ENCODE data around the gene KDM6B.
"Not testable (repeated sequence)": the region's sequence is repeated elsewhere in the genome, so short reads cannot be mapped to it uniquely, and the experiment has no call there.

The KDM6B gene

GRCh38 chr17:7853691-7854038 lies 19.6 kb downstream of the KDM6B start:
- no peak for DNase-seq

GRCh38 chr17:7854078-7854777 lies 20.2 kb downstream of the KDM6B start:
- no peak for DNase-seq

GRCh38 chr17:7854851-7855659 lies 21.0 kb downstream of the KDM6B start, which contains the start of gene TMEM88:
Gene TMEM88, plus strand, starts transcription at chr17:7855066. Its CDS starts 9 bp downstream, at chr17:7855075.
- DNase-seq = no peak

- no peak for DNase-seq
Measured at GRCh38 chr17:7855660-7856010, 21.6 kb downstream of the KDM6B start.

GRCh38 chr17:7856011-7856810 lies 22.2 kb downstream of the KDM6B start:
- no peak for DNase-seq

- DNase-seq = peak; percentile 97
Measured at GRCh38 chr17:7856811-7857712, 23.0 kb downstream of the KDM6B start, which contains the start of gene NAA38. Gene NAA38, minus strand, starts transcription at chr17:7857559. Its CDS starts 96 bp downstream, at chr17:7857463.

- peak; percentile 97 for DNase-seq
Measured at GRCh38 chr17:7857713-7858521, 23.9 kb downstream of the KDM6B start, which contains the start of gene CYB5D1. Gene CYB5D1, plus strand, starts transcription at chr17:7858003. Its CDS starts 132 bp downstream, at chr17:7858135.

- no peak for DNase-seq
Measured at GRCh38 chr17:7858522-7858810, 24.4 kb downstream of the KDM6B start.

- no peak for DNase-seq
Measured at GRCh38 chr17:7859028-7859427, 25.0 kb downstream of the KDM6B start.

- peak; percentile 56 for DNase-seq
Measured at GRCh38 chr17:7862692-7863437, 28.8 kb downstream of the KDM6B start.

GRCh38 chr17:7864384-7864783 lies 30.4 kb downstream of the KDM6B start:
- not testable (repeated sequence) for DNase-seq

- DNase-seq = no peak
Measured at GRCh38 chr17:7864995-7865650, 31.1 kb downstream of the KDM6B start.

- DNase-seq = no peak
Measured at GRCh38 chr17:7867881-7868329, 33.9 kb downstream of the KDM6B start.

GRCh38 chr17:7873051-7873450 lies 39.0 kb downstream of the KDM6B start:
- DNase-seq = no peak

- DNase-seq = no peak
Measured at GRCh38 chr17:7875804-7876370, 41.9 kb downstream of the KDM6B start.

GRCh38 chr17:7878234-7878633 lies 44.2 kb downstream of the KDM6B start:
- no peak for DNase-seq

GRCh38 chr17:7880076-7880868 lies 46.3 kb downstream of the KDM6B start:
- no peak for DNase-seq

GRCh38 chr17:7881276-7882054 lies 47.4 kb downstream of the KDM6B start:
- no peak for DNase-seq

Data from midbrain (tissue), 1 donor.